Prostate gland (tissue), 2 donors: ENCODE results near the gene SEC24D.

Source experiments
- CTCF ChIP-seq, 4 experiments: fragments of 200-600 bp in 2 of 4; fragments of 450-650 bp in 2 of 4; sonication (generic) in 2 of 4; IDR thresholded peaks; 1 replicate in 3 of 4; 2 replicates in 1 of 4; pipeline ENCODE4 v1.5.1; 2016 to 2019; ENCODE audit warnings: antibody characterized with exemption in 4 of 4, mild to moderate bottlenecking in 2 of 4, moderate library complexity in 2 of 4
- POLR2AphosphoS5 ChIP-seq: sonication (generic); formaldehyde crosslinking; IDR thresholded peaks from one replicate; pipeline ENCODE4 v1.6.1; 2017; ENCODE audit warnings: antibody characterized with exemption

DNA sequence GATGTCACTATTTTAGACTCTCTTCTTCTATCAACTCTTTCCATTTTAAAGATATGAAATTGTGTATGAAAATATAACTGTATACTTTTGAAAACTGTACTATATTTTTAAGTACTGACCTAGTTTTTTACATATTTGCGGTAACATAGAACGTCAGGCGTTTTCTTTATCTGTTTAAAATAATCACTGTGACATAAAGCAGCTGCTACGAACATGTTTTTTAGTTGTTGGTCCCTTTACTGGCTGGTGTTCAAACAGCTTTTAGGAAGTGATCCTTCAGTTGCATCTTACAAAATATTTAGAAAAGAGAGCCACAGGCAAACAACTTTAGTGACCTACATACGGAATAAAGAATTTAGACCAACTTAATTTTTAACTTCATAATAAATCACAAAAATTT lies 77.6 kb downstream of the SEC24D start:
- TF ChIP-seq CTCF (IDR thresholded peaks at IDR 0.05) = no peak
- TF ChIP-seq POLR2AphosphoS5 = no peak
